ENCODE measurements around the gene SIMC1. TPM values are rescaled to one million over a fixed set of nuclear protein-coding genes. Genes with fewer than 3 reads are reported as not detected.
A peak's percentile ranks its signal among the peaks of the same experiment; 100 is the strongest.
"Not testable (repeated sequence)": the region's sequence is repeated elsewhere in the genome, so short reads cannot be mapped to it uniquely, and the experiment has no call there.

The SIMC1 gene
- total RNA-seq, 1 experiment from 2014 or later: 17.9 TPM

DNA sequence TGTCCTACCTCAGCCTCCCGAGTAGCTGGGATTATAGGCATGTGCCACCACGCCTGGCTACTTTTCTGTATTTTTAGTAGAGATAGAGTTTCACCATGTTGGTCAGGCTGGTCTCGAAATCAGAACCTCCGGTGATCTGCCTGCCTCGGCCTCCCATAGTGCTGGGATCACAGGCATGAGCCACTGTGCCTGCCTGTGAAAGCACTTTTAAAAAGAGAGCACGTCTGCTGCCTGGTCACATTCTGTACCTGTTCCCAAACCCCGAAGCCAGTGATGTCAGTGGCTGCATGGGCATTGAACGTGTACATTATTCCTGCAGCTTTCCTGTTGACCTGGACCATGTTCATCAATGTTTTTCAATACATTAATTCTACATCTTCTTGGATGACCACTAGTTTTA lies 35.1 kb upstream of the SIMC1 start:
- no peak for DNase-seq (ENCODE audit: low spot score)
- Mint-ChIP-seq H3K4me1 (peaks cover 6% of the 10 kb centered on the region), H3K4me3 (no peak overlapping the region), H3K9me3 (no peaks in the 10 kb centered on the region), H3K27me3 (ENCODE audit: low read depth) (peaks cover 22% of the 10 kb centered on the region), H3K36me3 (no peaks in the 10 kb centered on the region), H3K27ac (no peak overlapping the region)
- ChIA-PET POLR2A (no interaction called here), CTCF (no interaction called here)
- ATAC-seq: no peak
- TF ChIP-seq NR1H2 (CRISPR knock-in tag; IDR thresholded peaks at IDR 0.05): no peak
- no peak for TF ChIP-seq FOXP4 (CRISPR knock-in tag; IDR thresholded peaks at IDR 0.05)
- TF ChIP-seq ATF2 (CRISPR knock-in tag; IDR thresholded peaks at IDR 0.05; ENCODE audit: borderline replicate concordance, low read depth): no peak
- TF ChIP-seq, protein P1, sequence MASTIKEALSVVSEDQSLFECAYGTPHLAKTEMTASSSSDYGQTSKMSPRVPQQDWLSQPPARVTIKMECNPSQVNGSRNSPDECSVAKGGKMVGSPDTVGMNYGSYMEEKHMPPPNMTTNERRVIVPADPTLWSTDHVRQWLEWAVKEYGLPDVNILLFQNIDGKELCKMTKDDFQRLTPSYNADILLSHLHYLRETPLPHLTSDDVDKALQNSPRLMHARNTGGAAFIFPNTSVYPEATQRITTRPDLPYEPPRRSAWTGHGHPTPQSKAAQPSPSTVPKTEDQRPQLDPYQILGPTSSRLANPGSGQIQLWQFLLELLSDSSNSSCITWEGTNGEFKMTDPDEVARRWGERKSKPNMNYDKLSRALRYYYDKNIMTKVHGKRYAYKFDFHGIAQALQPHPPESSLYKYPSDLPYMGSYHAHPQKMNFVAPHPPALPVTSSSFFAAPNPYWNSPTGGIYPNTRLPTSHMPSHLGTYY (CRISPR knock-in tag; IDR thresholded peaks at IDR 0.05): no peak
- TF ChIP-seq SOX15 (CRISPR knock-in tag; IDR thresholded peaks at IDR 0.05): no peak
- TF ChIP-seq, protein P2, sequence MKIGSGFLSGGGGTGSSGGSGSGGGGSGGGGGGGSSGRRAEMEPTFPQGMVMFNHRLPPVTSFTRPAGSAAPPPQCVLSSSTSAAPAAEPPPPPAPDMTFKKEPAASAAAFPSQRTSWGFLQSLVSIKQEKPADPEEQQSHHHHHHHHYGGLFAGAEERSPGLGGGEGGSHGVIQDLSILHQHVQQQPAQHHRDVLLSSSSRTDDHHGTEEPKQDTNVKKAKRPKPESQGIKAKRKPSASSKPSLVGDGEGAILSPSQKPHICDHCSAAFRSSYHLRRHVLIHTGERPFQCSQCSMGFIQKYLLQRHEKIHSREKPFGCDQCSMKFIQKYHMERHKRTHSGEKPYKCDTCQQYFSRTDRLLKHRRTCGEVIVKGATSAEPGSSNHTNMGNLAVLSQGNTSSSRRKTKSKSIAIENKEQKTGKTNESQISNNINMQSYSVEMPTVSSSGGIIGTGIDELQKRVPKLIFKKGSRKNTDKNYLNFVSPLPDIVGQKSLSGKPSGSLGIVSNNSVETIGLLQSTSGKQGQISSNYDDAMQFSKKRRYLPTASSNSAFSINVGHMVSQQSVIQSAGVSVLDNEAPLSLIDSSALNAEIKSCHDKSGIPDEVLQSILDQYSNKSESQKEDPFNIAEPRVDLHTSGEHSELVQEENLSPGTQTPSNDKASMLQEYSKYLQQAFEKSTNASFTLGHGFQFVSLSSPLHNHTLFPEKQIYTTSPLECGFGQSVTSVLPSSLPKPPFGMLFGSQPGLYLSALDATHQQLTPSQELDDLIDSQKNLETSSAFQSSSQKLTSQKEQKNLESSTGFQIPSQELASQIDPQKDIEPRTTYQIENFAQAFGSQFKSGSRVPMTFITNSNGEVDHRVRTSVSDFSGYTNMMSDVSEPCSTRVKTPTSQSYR (CRISPR knock-in tag; IDR thresholded peaks at IDR 0.05): no peak
- TF ChIP-seq, protein P3, sequence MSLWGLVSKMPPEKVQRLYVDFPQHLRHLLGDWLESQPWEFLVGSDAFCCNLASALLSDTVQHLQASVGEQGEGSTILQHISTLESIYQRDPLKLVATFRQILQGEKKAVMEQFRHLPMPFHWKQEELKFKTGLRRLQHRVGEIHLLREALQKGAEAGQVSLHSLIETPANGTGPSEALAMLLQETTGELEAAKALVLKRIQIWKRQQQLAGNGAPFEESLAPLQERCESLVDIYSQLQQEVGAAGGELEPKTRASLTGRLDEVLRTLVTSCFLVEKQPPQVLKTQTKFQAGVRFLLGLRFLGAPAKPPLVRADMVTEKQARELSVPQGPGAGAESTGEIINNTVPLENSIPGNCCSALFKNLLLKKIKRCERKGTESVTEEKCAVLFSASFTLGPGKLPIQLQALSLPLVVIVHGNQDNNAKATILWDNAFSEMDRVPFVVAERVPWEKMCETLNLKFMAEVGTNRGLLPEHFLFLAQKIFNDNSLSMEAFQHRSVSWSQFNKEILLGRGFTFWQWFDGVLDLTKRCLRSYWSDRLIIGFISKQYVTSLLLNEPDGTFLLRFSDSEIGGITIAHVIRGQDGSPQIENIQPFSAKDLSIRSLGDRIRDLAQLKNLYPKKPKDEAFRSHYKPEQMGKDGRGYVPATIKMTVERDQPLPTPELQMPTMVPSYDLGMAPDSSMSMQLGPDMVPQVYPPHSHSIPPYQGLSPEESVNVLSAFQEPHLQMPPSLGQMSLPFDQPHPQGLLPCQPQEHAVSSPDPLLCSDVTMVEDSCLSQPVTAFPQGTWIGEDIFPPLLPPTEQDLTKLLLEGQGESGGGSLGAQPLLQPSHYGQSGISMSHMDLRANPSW (CRISPR knock-in tag; conservative IDR thresholded peaks at IDR 0.05; ENCODE audit: low read depth): no peak
- no peak for TF ChIP-seq TEAD4 (CRISPR knock-in tag; IDR thresholded peaks at IDR 0.05)
- TF ChIP-seq ZSCAN18 (CRISPR knock-in tag; IDR thresholded peaks at IDR 0.05): no peak
- no peak for TF ChIP-seq ZMAT4 (CRISPR knock-in tag; IDR thresholded peaks at IDR 0.05)

DNA sequence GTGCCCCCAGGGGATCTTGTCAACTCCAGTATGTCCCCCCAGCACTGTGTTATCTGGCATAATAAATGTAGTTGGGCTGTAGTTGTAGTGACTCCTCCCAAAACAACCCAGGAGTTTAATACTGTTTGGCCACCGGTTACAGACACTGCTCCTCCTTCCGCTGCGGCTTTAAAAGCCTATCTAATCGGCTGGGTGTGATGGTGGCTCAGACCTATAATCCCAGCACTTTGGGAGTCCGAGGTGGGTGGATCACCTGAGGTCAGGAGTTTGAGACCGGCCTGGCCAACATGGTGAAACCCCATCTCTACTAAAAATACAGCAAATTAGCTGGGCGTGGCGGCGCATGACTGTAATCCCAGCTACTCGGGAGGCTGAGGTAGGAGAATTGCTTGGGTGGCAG lies 34.7 kb upstream of the SIMC1 start:
- H3K36me3 Mint-ChIP-seq; CTCF ChIA-PET; DNase-seq (ENCODE audit: low spot score); H3K9me3 Mint-ChIP-seq; H3K27ac Mint-ChIP-seq; ATAC-seq; POLR2A ChIA-PET; H3K4me3 Mint-ChIP-seq; H3K4me1 Mint-ChIP-seq: not testable (repeated sequence)
- peaks cover 18% of the 10 kb centered on the region for H3K27me3 Mint-ChIP-seq (ENCODE audit: low read depth)

DNA sequence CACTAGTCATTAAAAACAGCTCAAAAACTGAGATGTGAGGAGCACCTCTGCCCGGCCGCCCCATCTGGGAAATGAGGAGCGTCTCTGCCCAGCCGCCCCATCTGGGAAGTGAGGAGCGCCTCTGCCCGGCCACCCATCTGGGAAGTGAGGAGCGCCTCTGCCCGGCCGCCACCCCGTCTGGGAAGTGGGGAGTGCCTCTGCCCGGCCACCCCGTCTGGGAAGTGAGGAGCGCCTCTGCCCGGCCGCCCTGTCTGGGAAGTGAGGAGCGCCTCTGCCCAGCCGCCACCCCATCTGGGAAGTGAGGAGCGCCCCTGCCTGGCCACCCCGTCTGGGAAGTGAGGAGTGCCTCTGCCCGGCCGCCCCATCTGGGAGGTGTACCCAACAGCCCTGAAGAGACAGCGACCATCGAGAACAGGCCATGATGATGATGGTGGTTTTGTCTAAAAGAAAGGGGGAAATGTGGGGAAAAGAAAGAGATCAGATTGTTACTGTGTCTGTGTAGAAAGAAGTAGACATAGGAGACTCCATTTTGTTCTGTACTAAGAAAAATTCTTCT lies 23.7 kb upstream of the SIMC1 start:
- CTCF ChIA-PET; ATAC-seq; DNase-seq (ENCODE audit: low spot score); H3K4me1 Mint-ChIP-seq; POLR2A ChIA-PET; H3K27ac Mint-ChIP-seq; H3K4me3 Mint-ChIP-seq: not testable (repeated sequence)
- H3K36me3 Mint-ChIP-seq: peaks cover 13% of the 10 kb centered on the region
- peaks cover 11% of the 10 kb centered on the region; the same call in 1 of the 2 replicates for H3K27me3 Mint-ChIP-seq (ENCODE audit: low read depth)
- H3K9me3 Mint-ChIP-seq: peaks cover 22% of the 10 kb centered on the region

- H3K9me3 Mint-ChIP-seq: peaks cover 19% of the 10 kb centered on the region
- H3K4me1 Mint-ChIP-seq; CTCF ChIA-PET; H3K27ac Mint-ChIP-seq; DNase-seq (ENCODE audit: low spot score); POLR2A ChIA-PET; H3K4me3 Mint-ChIP-seq: not testable (repeated sequence)
- peaks cover 11% of the 10 kb centered on the region; the same call in 1 of the 2 replicates for H3K27me3 Mint-ChIP-seq (ENCODE audit: low read depth)
- ATAC-seq: peak; percentile 86
- peaks cover 10% of the 10 kb centered on the region for H3K36me3 Mint-ChIP-seq
These were observed 21.8 kb upstream of the SIMC1 start for GRCh38 chr5:176216393-176216916.

DNA sequence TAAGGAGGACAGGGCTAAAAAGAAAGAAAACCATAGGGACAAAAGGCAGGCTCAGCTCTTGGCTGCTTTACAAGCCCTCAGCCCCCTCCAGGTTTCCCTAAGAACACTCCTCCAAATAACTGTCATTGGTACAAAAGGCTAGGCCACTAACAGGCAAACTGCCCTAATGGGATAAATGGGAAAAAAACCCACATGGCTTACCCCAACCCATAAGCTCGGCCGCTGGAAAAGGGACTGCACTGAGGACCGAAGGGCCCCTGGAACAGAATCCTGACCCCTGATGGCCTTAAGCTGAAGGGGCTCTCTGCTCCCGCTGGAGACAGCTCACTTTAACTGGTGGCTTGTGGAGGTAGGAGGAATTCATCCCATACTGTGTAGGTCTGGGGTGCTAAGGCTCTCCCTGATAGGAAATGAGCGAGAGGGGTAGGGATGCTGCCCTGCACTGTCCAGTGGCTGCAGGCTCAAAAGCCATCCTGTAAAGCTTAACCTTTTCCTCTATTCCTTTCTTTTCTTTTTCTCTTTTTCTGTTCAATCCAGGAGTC lies 21.0 kb upstream of the SIMC1 start:
- DNase-seq (ENCODE audit: low spot score); POLR2A ChIA-PET; H3K27ac Mint-ChIP-seq; H3K4me1 Mint-ChIP-seq; H3K4me3 Mint-ChIP-seq: not testable (repeated sequence)
- ATAC-seq: peak; percentile 90
- CTCF ChIA-PET: interaction anchor here (1.1 kb wide), 1 partner anchor 488 kb away, joined by 3 read pairs; no protein-coding TSS in a partner anchor
- peaks cover 11% of the 10 kb centered on the region; the same call in 1 of the 2 replicates for H3K27me3 Mint-ChIP-seq (ENCODE audit: low read depth)
- H3K36me3 Mint-ChIP-seq: peaks cover 10% of the 10 kb centered on the region
- peaks cover 19% of the 10 kb centered on the region for H3K9me3 Mint-ChIP-seq
